SK-N-MC (cell line): ENCODE results near the gene CCDC33.

Source experiments
- EZH2 ChIP-seq: fragments of 200-600 bp; sonication (generic); IDR thresholded peaks from one replicate; pipeline ENCODE4 v1.6.1; 2017; ENCODE audit warnings: antibody characterized with exemption
- FOXP2 ChIP-seq: optimal IDR thresholded peaks from 2 replicates; pipeline ENCODE3; 2011; ENCODE audit warnings: mild to moderate bottlenecking, moderate library complexity; ENCODE audit not compliant: insufficient read depth; ENCODE audit errors: extremely low read length, control extremely low read depth
- POLR2AphosphoS5 ChIP-seq: IDR thresholded peaks from 2 replicates; pipeline ENCODE4 v1.6.1; 2012; ENCODE audit warnings: mild to moderate bottlenecking, low read depth, low read length, borderline replicate concordance

GRCh38 chr15:74245342-74245931 is 9.3 kb downstream of the CCDC33 start:
- TF ChIP-seq POLR2AphosphoS5 (no peak), EZH2 (no peak), FOXP2 (no peak)
